ENCODE measurements around the gene ANO10.
"Not testable (repeated sequence)": the region's sequence is repeated elsewhere in the genome, so short reads cannot be mapped to it uniquely, and the experiment has no call there.

The ANO10 gene

DNA sequence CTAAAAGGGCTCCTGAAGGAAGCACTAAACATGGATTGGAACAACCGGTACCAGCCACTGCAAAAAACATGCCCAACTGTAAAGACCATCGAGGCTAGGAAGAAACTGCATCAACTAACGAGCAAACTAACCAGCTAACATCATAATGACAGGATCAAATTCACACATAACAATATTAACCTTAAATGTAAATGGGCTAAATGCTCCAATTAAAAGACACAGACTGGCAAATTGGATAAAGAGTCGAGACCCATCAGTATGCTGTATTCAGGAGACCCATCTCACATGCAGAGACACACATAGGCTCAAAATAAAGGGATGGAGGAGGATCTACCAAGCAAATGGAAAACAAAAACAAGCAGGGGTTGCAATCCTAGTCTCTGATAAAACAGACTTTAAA is 28.2 kb downstream of the ANO10 start:
- in situ Hi-C loops (cut with HindIII; ENCODE audit: low pct_ligation_motif_present, low pct_unique_long_range_greater_than_20kb, low sequenced_read_pairs); DNase-seq: not testable (repeated sequence)

DNA sequence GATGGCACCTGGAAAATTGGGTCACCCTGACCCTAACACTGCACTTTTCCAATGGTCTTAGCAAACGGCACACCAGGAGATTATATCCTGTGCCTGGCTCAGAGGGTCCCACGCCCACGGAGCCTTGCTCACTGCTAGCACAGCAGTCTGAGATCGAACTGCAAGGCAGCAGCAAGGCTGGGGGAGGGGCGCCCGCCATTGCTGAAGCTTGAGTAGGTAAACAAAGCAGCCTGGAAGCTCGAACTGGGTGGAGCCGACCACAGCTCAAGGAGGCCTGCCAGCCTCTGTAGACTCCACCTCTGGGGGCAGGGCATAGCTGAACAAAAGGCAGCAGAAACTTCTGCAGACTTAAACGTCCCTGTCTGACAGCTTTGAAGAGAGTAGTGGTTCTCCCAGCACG is 29.9 kb downstream of the ANO10 start:
- DNase-seq; in situ Hi-C loops (cut with HindIII; ENCODE audit: low pct_ligation_motif_present, low pct_unique_long_range_greater_than_20kb, low sequenced_read_pairs): not testable (repeated sequence)

- in situ Hi-C loops (cut with HindIII; ENCODE audit: low pct_ligation_motif_present, low pct_unique_long_range_greater_than_20kb, low sequenced_read_pairs) = no loop called here
- no peak for DNase-seq
Measured at GRCh38 chr3:43587303-43587702, 34.5 kb downstream of the ANO10 start.

DNA sequence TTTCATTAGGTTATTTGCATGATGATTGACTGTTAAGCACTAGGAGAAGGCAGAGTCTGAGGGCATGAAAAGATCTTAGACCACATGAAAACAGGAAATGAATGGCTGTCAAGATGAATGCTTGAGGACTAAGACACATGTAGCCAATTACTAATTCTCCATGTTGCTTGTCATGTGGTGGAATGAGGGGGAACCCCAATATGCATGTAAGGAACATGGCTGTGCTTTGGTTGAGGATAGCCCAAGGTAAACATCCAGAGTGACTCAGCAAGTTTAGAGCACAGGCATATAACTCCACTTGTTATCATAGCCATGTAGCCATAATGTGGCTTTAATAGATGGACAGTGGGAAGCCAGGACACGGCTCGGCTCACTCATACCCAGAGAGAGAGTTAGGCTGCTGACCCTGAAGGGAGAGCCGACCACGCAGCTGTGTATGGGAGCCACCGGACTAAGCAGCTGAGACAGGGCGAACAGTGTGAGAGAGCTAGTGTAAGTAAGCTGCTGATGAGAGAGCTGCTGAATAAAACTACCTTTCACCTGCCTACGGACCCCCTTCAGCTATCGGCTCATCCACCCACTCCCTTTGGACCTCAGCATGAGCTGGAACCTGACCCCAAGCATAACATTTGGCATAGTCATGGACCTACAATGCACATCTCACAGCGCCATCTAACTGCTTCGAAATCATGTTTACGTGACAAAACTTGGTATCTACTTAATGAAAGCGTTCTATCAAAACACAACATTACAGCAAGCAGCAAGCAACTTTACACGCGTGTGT is 37.6 kb downstream of the ANO10 start:
- in situ Hi-C loops (cut with HindIII; ENCODE audit: low pct_ligation_motif_present, low pct_unique_long_range_greater_than_20kb, low sequenced_read_pairs) = no loop called here
- DNase-seq = no peak

DNA sequence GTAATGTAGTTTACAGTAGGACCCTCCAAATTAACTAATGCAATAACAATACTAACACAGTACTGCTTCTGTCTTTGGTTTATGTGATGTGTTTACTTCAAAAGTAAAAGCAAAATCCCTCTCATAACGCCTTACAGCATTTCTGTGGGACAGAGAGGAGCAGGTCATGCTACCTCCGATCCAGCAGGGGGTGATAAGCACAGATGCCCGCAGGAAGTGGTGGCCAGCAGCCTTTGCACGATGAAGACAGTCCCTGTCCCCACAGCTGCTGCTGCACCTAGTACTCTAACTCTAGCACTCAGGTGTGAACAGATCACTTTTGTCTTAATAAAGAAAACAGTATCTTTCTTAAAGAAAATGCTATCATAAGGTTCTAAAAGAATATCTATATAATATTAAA is 38.3 kb downstream of the ANO10 start:
- in situ Hi-C loops (cut with HindIII; ENCODE audit: low pct_ligation_motif_present, low pct_unique_long_range_greater_than_20kb, low sequenced_read_pairs) = no loop called here
- DNase-seq = no peak

DNA sequence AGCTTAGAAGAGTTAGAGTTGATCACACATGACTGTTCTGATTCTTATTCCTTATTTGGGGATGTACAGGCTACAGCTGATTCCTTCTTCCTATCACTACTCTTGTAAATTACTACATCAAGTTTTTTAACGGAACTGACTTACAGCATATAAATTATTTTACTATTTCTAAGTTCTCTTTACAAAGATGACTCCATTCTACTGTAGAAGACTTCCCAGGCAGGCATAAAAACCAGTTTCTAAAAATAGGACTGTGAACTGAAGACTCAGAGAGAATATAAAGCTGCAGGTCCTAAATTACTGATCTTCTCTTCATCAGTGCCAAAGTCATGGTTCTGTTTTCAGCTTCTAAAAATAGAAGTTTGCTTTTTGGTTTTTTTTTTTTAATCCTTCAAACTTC is 38.9 kb downstream of the ANO10 start:
- in situ Hi-C loops (cut with HindIII; ENCODE audit: low pct_ligation_motif_present, low pct_unique_long_range_greater_than_20kb, low sequenced_read_pairs) = no loop called here
- DNase-seq = no peak

GRCh38 chr3:43581343-43581742 is 40.5 kb downstream of the ANO10 start:
- DNase-seq = no peak
- in situ Hi-C loops (cut with HindIII; ENCODE audit: low pct_ligation_motif_present, low pct_unique_long_range_greater_than_20kb, low sequenced_read_pairs) = no loop called here

- no peak for DNase-seq
- in situ Hi-C loops (cut with HindIII; ENCODE audit: low pct_ligation_motif_present, low pct_unique_long_range_greater_than_20kb, low sequenced_read_pairs) = no loop called here
Measured at GRCh38 chr3:43580181-43580580, 41.6 kb downstream of the ANO10 start.

DNA sequence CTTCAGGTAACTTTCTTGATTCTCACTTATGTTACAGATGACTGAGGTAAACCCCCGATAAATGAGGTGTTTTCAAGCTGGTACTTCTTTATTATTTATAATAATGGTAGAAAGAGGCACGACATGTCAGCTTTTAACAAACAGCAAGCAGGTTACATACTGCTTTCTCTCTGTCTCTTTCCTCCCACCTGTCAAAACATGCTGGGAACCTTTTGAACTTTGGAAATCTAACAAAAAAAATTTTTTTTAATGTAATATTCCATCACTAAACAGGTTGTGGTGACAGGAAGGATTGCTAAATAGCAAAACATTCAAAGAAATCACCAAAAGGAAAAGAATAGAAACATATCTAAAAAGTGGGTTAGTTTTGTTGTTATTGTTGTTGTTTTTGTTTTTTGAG is 48.2 kb downstream of the ANO10 start:
- DNase-seq = no peak
- in situ Hi-C loops (cut with HindIII; ENCODE audit: low pct_ligation_motif_present, low pct_unique_long_range_greater_than_20kb, low sequenced_read_pairs) = no loop called here

DNA sequence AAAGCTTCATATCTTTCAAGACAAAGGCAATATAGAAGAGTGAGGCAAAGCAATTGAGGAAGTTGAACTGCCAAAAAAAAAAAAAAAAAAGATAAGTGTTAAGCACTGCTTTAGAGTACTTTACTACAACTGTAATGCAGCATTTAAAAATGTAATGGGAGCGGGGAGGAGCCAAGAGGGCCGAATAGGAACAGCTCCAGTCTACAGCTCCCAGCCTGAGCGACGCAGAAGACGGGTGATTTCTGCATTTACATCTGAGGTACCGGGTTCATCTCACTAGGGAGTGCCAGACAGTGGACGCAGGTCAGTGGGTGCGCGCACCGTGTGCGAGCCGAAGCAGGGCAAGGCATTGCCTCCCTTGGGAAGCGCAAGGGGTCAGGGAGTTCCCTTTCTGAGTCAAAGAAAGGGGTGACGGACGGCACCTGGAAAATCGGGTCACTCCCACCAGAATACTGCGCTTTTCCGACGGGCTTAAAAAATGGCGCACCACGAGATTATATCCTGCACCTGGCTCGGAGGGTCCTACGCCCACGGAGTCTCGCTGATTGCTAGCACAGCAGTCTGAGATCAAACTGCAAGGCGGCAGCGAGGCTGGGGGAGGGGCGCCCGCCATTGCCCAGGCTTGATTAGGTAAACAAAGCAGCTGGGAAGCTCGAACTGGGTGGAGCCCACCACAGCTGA is 56.0 kb downstream of the ANO10 start:
- in situ Hi-C loops (cut with HindIII; ENCODE audit: low pct_ligation_motif_present, low pct_unique_long_range_greater_than_20kb, low sequenced_read_pairs); DNase-seq: not testable (repeated sequence)

GRCh38 chr3:43559961-43560360 is 61.9 kb downstream of the ANO10 start:
- in situ Hi-C loops (cut with HindIII; ENCODE audit: low pct_ligation_motif_present, low pct_unique_long_range_greater_than_20kb, low sequenced_read_pairs) = no loop called here
- DNase-seq = no peak

DNA sequence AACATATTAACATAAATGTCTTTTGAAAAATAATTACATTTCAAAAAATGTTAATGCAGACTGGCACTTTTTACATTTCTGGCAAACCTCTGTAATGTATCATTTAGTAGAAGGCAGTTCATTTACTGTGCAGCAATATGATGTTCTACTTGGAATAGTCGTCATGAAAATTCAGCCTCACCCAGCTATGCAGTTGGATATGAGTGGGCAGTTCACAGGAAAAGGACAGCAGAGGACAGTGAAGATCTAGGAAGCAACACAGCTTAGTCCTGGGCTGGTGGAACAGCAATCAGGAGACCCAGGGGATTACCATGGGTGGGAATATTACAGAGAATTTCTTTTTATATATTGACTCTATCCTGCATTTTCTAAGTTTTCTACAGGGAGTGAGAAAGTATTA is 63.6 kb downstream of the ANO10 start:
- in situ Hi-C loops (cut with HindIII; ENCODE audit: low pct_ligation_motif_present, low pct_unique_long_range_greater_than_20kb, low sequenced_read_pairs) = no loop called here
- no peak for DNase-seq

DNA sequence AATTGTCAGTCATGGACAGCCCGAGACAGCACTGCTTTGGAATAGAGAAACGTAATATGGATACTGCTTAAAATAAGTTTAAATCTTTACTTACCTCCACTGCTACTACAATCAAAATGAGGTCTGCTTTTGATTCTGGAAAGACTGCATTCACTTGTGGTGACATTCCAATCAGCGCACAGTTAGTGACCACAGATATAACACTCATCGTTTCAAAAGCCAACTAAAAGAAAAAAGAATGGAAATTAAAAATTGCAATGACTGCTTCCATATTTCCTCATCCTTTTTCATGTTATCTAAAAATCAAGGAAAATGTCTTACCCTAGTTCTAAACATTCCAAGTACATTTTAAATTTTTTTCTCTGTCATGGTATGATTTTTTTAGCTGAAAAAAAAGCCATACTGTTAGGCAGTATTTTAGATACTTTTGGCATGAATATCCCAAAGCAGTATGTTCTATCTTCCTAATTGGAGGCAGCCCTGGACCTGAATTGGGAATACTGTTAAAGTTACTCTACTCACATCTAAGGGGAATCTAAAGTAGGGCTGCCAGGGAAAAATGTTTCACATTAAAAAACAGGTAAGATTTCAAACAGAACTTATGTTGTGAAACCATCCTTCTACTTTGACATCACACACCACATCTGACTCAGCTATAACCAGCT is 72.1 kb downstream of the ANO10 start:
- in situ Hi-C loops (cut with HindIII; ENCODE audit: low pct_ligation_motif_present, low pct_unique_long_range_greater_than_20kb, low sequenced_read_pairs) = no loop called here
- no peak for DNase-seq

- peak; percentile 66 for DNase-seq
- in situ Hi-C loops (cut with HindIII; ENCODE audit: low pct_ligation_motif_present, low pct_unique_long_range_greater_than_20kb, low sequenced_read_pairs) = not testable (repeated sequence)
Measured at GRCh38 chr3:43544277-43544676, 77.5 kb downstream of the ANO10 start.

GRCh38 chr3:43542328-43543043 is 79.3 kb downstream of the ANO10 start:
- in situ Hi-C loops (cut with HindIII; ENCODE audit: low pct_ligation_motif_present, low pct_unique_long_range_greater_than_20kb, low sequenced_read_pairs) = no loop called here
- no peak for DNase-seq

GRCh38 chr3:43540624-43541023 is 81.2 kb downstream of the ANO10 start:
- no peak for DNase-seq
- in situ Hi-C loops (cut with HindIII; ENCODE audit: low pct_ligation_motif_present, low pct_unique_long_range_greater_than_20kb, low sequenced_read_pairs) = no loop called here

- in situ Hi-C loops (cut with HindIII; ENCODE audit: low pct_ligation_motif_present, low pct_unique_long_range_greater_than_20kb, low sequenced_read_pairs) = no loop called here
- no peak for DNase-seq
Measured at GRCh38 chr3:43539321-43539720, 82.5 kb downstream of the ANO10 start.

GRCh38 chr3:43537225-43537624 is 84.6 kb downstream of the ANO10 start:
- in situ Hi-C loops (cut with HindIII; ENCODE audit: low pct_ligation_motif_present, low pct_unique_long_range_greater_than_20kb, low sequenced_read_pairs) = no loop called here
- DNase-seq = no peak

DNA sequence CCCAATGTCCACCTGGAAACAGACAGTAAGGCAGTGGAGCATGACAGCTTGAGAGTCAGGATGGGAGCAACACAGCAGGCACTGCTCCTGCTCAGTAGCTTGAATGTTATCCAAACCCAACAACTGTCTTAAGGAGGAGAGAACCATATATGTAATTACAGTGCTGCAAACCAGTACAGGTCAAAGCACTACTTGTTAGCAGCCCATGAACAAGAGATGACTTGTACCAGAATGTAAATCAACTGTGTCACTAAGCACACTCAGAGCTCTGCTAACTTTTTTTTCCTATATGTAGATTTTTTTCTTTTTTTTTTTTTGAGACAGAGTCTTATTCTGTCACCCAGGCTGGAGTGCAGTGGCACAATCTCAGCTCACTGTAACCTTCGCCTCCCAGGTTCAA is 87.1 kb downstream of the ANO10 start:
- no peak for DNase-seq
- in situ Hi-C loops (cut with HindIII; ENCODE audit: low pct_ligation_motif_present, low pct_unique_long_range_greater_than_20kb, low sequenced_read_pairs) = no loop called here

Data from ACHN (cell line).